H9 (cell line): Measurements from ENCODE around the gene TTYH2. TPM values are rescaled to one million over a fixed set of nuclear protein-coding genes. Genes with fewer than 3 reads are reported as not detected.

Source experiments
- DNase-seq: peaks from one replicate; pipeline ENCODE4 v3.0.0-alpha.2; 2017
- H2AFZ ChIP-seq: one replicate; pipeline ENCODE4 v1.6.1; 2013; ENCODE audit warnings: mild to moderate bottlenecking, low read length, control low read depth, moderate library complexity
- H2AK5ac ChIP-seq: 2 replicates; pipeline ENCODE4 v1.6.1; 2013; ENCODE audit warnings: low read length, control low read depth, mixed read lengths; ENCODE audit not compliant: insufficient read length
- H2BK120ac ChIP-seq: one replicate; pipeline ENCODE4 v1.6.1; 2013; ENCODE audit warnings: low read depth, mild to moderate bottlenecking, low read length, control low read depth, inconsistent platforms; ENCODE audit not compliant: poor library complexity, severe bottlenecking
- H2BK12ac ChIP-seq: 2 replicates; pipeline ENCODE4 v1.6.1; 2013; ENCODE audit warnings: low read length, control low read depth, mixed read lengths, low read depth; ENCODE audit not compliant: insufficient read length
- H2BK15ac ChIP-seq: 2 replicates; pipeline ENCODE4 v1.6.1; 2013; ENCODE audit warnings: low read depth, low read length, control low read depth
- H2BK20ac ChIP-seq: one replicate; pipeline ENCODE4 v1.6.1; 2013; ENCODE audit warnings: low read depth, mild to moderate bottlenecking, low read length, control low read depth, inconsistent platforms; ENCODE audit not compliant: poor library complexity, severe bottlenecking
- H2BK5ac ChIP-seq: 2 replicates; pipeline ENCODE4 v1.6.1; 2013; ENCODE audit warnings: low read length, control low read depth, mixed read lengths; ENCODE audit not compliant: insufficient read length
- H3K14ac ChIP-seq: 2 replicates; pipeline ENCODE4 v1.6.1; 2013; ENCODE audit warnings: low read length, control low read depth; ENCODE audit not compliant: insufficient read depth
- H3K18ac ChIP-seq: 2 replicates; pipeline ENCODE4 v1.6.1; 2013; ENCODE audit warnings: low read depth, mild to moderate bottlenecking, mixed read lengths, low read length, control low read depth; ENCODE audit not compliant: insufficient read length
- H3K23ac ChIP-seq: 2 replicates; pipeline ENCODE4 v1.6.1; 2013; ENCODE audit warnings: low read length, control low read depth, mixed read lengths, low read depth; ENCODE audit not compliant: insufficient read length
- H3K23me2 ChIP-seq: 2 replicates; pipeline ENCODE4 v1.6.1; 2013; ENCODE audit warnings: low read depth, mild to moderate bottlenecking, mixed read lengths, low read length, control low read depth; ENCODE audit not compliant: insufficient read length, poor library complexity, severe bottlenecking
- H3K27ac ChIP-seq: 2 replicates; pipeline ENCODE4 v1.5.1; 2013; ENCODE audit warnings: low read length, control low read depth, mixed read lengths, low read depth; ENCODE audit not compliant: insufficient read length
- H3K27me3 ChIP-seq: 2 replicates; pipeline ENCODE4 v1.6.1; 2013; ENCODE audit warnings: low read length, control low read depth, inconsistent platforms; ENCODE audit not compliant: insufficient read depth
- H3K4ac ChIP-seq: 2 replicates; pipeline ENCODE4 v1.6.1; 2013; ENCODE audit warnings: low read depth, mild to moderate bottlenecking, control low read depth, inconsistent platforms, low read length, moderate library complexity
- H3K4me1 ChIP-seq: 2 replicates; pipeline ENCODE4 v1.6.1; 2013; ENCODE audit warnings: low read length, control low read depth, inconsistent platforms; ENCODE audit not compliant: insufficient read depth
- H3K4me2 ChIP-seq: 2 replicates; pipeline ENCODE4 v1.6.1; 2013; ENCODE audit warnings: low read length, control low read depth, mixed read lengths; ENCODE audit not compliant: insufficient read length, insufficient read depth
- H3K56ac ChIP-seq: 2 replicates; pipeline ENCODE4 v1.6.1; 2013; ENCODE audit warnings: low read depth, mild to moderate bottlenecking, mixed read lengths, low read length, control low read depth; ENCODE audit not compliant: insufficient read length
- H3K79me1 ChIP-seq: 2 replicates; pipeline ENCODE4 v1.6.1; 2013; ENCODE audit warnings: low read depth, mild to moderate bottlenecking, moderate library complexity, low read length, control low read depth, inconsistent platforms; ENCODE audit not compliant: insufficient read depth, poor library complexity, severe bottlenecking
- H3K79me2 ChIP-seq: 2 replicates; pipeline ENCODE4 v1.6.1; 2013; ENCODE audit warnings: low read length, control low read depth, inconsistent platforms; ENCODE audit not compliant: insufficient read depth
- H3K9ac ChIP-seq: 2 replicates; pipeline ENCODE4 v1.6.1; 2013; ENCODE audit warnings: low read length, control low read depth, mixed read lengths; ENCODE audit not compliant: insufficient read length; ENCODE audit errors: extremely low read depth
- H3K9me3 ChIP-seq: one replicate; pipeline ENCODE4 v1.6.1; 2013; ENCODE audit warnings: low read depth, low read length, inconsistent platforms; ENCODE audit not compliant: control insufficient read depth
- H3T11ph ChIP-seq: one replicate; pipeline ENCODE4 v1.6.1; 2013; ENCODE audit warnings: mild to moderate bottlenecking, low read length, control low read depth, inconsistent platforms
- H4K20me1 ChIP-seq: one replicate; pipeline ENCODE4 v1.6.1; 2013; ENCODE audit not compliant: control insufficient read depth, insufficient read length, insufficient read depth
- H4K5ac ChIP-seq: 2 replicates; pipeline ENCODE4 v1.6.1; 2013; ENCODE audit warnings: low read depth, mild to moderate bottlenecking, mixed read lengths, low read length, control low read depth; ENCODE audit not compliant: insufficient read length
- H4K8ac ChIP-seq: replicated peaks from 2 replicates; pipeline ENCODE4 v1.6.1; 2013; ENCODE audit warnings: low read length, control low read depth, mixed read lengths, low read depth; ENCODE audit not compliant: insufficient read length
- H4K91ac ChIP-seq: 2 replicates; pipeline ENCODE4 v1.6.1; 2013; ENCODE audit warnings: low read depth, mild to moderate bottlenecking, moderate library complexity, mixed read lengths, low read length, control low read depth; ENCODE audit not compliant: insufficient read length
- H3K27ac Mint-ChIP-seq, 3 experiments: 2 replicates in 2 of 3; 3 replicates in 1 of 3; pipeline ENCODE4 v1.8.0; 2020 to 2021; ENCODE audit warnings: mixed read lengths in 3 of 3, mild to moderate bottlenecking in 1 of 3, moderate library complexity in 1 of 3
- H3K27me3 Mint-ChIP-seq: 2 replicates; pipeline ENCODE4 v1.8.0; 2021; ENCODE audit warnings: low read depth, mild to moderate bottlenecking, moderate library complexity, mixed read lengths
- H3K36me3 Mint-ChIP-seq, 3 experiments: 2 replicates in 2 of 3; 3 replicates in 1 of 3; pipeline ENCODE4 v1.8.0; 2020 to 2021; ENCODE audit warnings: low read depth in 3 of 3, mixed read lengths in 3 of 3; ENCODE audit not compliant: insufficient read depth in 1 of 3
- H3K4me1 Mint-ChIP-seq, 2 experiments: 2 replicates each; pipeline ENCODE4 v1.8.0; 2020; ENCODE audit warnings: mixed read lengths in 2 of 2
- H3K4me3 Mint-ChIP-seq, 2 experiments: 2 replicates in 1 of 2; 3 replicates in 1 of 2; pipeline ENCODE4 v1.8.0; 2020 to 2021; ENCODE audit warnings: mild to moderate bottlenecking in 2 of 2, mixed read lengths in 2 of 2, moderate library complexity in 1 of 2
- H3K9me3 Mint-ChIP-seq, 2 experiments: 2 replicates in 1 of 2; 3 replicates in 1 of 2; pipeline ENCODE4 v1.8.0; 2020; ENCODE audit warnings: mild to moderate bottlenecking in 2 of 2, mixed read lengths in 2 of 2, moderate library complexity in 1 of 2
- WGBS: extraction: QIAGEN DNeasy Blood & Tissue Kit; methylation state at CpG from one replicate; pipeline ENCODE4 v1.1.7; 2013; ENCODE audit warnings: missing lambda C conversion rate, low lambda C conversion rate, mixed read lengths; ENCODE audit not compliant: insufficient read length; ENCODE audit errors: extremely low coverage; 5-methylcytosine and 5-hydroxymethylcytosine counted together
- total RNA-seq: library from RNA; stranded (reverse); gene quantifications from 2 replicates; pipeline ENCODE4 v1.2.1, GENCODE V29; 2021
- TF ChIP-seq, protein P1 (sequence below): fragments of 200-600 bp; sonication (generic); conservative IDR thresholded peaks from 3 replicates; pipeline ENCODE4 v1.8.0; 2021; ENCODE audit warnings: antibody characterized with exemption, mild to moderate bottlenecking

The TTYH2 gene
- total RNA-seq, 1 experiment from 2014 or later: 1.6 TPM

- H3K4me1 Mint-ChIP-seq: peaks cover 20 to 50% of the 10 kb centered on the region in 2 experiments
- no peak overlapping the region for H3K27ac Mint-ChIP-seq
- no peak overlapping the region for H3K27ac ChIP-seq
- no peak overlapping the region for H3T11ph ChIP-seq
- peaks cover 6% of the 10 kb centered on the region for H3K27me3 Mint-ChIP-seq
- no peak overlapping the region for H2BK12ac ChIP-seq
- no peak overlapping the region for H4K91ac ChIP-seq
- H2BK15ac ChIP-seq: no peak overlapping the region
- no peaks in the 10 kb centered on the region for H3K79me1 ChIP-seq
- no peaks in the 10 kb centered on the region for H3K9me3 ChIP-seq
- no peaks in the 10 kb centered on the region; a peak in 1 of 7 replicates for H3K36me3 Mint-ChIP-seq
- no peaks in the 10 kb centered on the region for H3K23me2 ChIP-seq
- no peak overlapping the region for H3K4ac ChIP-seq
- no peak overlapping the region for H2AK5ac ChIP-seq
- no CpG with 5 or more reads among the region's 12 CpGs for WGBS
- no peak overlapping the region for H3K9ac ChIP-seq
- no peak overlapping the region for H2BK5ac ChIP-seq
- no peak overlapping the region for H2BK20ac ChIP-seq
- H3K4me3 Mint-ChIP-seq: no peak overlapping the region
- no peak for DNase-seq
- no peak overlapping the region for H4K5ac ChIP-seq
- no peak overlapping the region for H3K14ac ChIP-seq
- no peaks in the 10 kb centered on the region for H4K20me1 ChIP-seq
- H3K23ac ChIP-seq: no peak overlapping the region
- TF ChIP-seq, protein P1, sequence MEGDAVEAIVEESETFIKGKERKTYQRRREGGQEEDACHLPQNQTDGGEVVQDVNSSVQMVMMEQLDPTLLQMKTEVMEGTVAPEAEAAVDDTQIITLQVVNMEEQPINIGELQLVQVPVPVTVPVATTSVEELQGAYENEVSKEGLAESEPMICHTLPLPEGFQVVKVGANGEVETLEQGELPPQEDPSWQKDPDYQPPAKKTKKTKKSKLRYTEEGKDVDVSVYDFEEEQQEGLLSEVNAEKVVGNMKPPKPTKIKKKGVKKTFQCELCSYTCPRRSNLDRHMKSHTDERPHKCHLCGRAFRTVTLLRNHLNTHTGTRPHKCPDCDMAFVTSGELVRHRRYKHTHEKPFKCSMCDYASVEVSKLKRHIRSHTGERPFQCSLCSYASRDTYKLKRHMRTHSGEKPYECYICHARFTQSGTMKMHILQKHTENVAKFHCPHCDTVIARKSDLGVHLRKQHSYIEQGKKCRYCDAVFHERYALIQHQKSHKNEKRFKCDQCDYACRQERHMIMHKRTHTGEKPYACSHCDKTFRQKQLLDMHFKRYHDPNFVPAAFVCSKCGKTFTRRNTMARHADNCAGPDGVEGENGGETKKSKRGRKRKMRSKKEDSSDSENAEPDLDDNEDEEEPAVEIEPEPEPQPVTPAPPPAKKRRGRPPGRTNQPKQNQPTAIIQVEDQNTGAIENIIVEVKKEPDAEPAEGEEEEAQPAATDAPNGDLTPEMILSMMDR: no peak
- no peak overlapping the region for H2BK120ac ChIP-seq
- no peaks in the 10 kb centered on the region for H3K4me1 ChIP-seq
- H3K9me3 Mint-ChIP-seq: no peaks in the 10 kb centered on the region
- no peak overlapping the region for H3K18ac ChIP-seq
- no peaks in the 10 kb centered on the region for H3K79me2 ChIP-seq
- H3K56ac ChIP-seq: no peak overlapping the region
- H4K8ac ChIP-seq: no peak overlapping the region
- H2AFZ ChIP-seq: no peak overlapping the region
- no peaks in the 10 kb centered on the region for H3K27me3 ChIP-seq
- H3K4me2 ChIP-seq: no peak overlapping the region
Observed at GRCh38 chr17:74237321-74237720, 23.9 kb downstream of the TTYH2 start.
